Activated T-cell treated with anti-CD3 and anti-CD28 coated beads for 1 hour (primary cell): Measurements from ENCODE around the gene ADAMTS7.
"Not testable (repeated sequence)": the region's sequence is repeated elsewhere in the genome, so short reads cannot be mapped to it uniquely, and the experiment has no call there.

Experiments
- DNase-seq: peaks from one replicate; pipeline ENCODE4 v3.0.0-alpha.2; 2020; ENCODE audit warnings: low read depth

The ADAMTS7 gene

GRCh38 chr15:78782402-78782801 lies 28.9 kb downstream of the ADAMTS7 start:
- not testable (repeated sequence) for DNase-seq

- DNase-seq: not testable (repeated sequence)
Measured at GRCh38 chr15:78781381-78781780, 29.9 kb downstream of the ADAMTS7 start.

- not testable (repeated sequence) for DNase-seq
Measured at GRCh38 chr15:78779975-78780374, 31.3 kb downstream of the ADAMTS7 start.

DNA sequence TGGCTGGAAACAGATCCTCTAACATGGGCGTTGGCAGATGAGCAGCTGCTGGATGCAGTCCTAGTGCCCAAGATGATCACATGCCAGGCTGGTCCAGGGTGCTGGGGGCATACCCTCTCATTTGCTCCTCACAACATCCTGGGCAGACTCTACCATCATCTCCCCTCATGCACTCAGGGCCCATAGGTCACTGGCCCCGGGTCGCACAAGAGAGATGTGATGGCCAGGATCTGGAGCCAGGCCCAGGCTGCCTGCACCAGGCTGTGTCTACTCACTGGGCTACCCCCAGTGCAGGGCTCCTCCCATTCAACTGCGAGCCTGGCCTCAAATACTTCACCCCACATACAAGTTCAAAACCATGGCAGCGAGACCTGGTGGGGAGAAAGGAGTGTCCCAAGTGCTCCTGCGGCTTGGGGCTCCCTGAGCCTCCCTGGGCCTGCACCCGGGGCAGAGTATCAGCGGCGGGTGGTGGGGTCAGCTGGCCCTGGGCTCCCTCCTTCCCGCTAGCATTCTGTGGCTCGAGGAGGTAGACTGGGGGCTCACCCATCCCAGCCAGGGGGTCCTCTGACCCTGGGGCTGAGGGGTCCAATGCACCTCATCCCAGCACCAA lies 32.0 kb downstream of the ADAMTS7 start:
- not testable (repeated sequence) for DNase-seq

GRCh38 chr15:78778422-78778821 lies 32.8 kb downstream of the ADAMTS7 start:
- no peak for DNase-seq

DNA sequence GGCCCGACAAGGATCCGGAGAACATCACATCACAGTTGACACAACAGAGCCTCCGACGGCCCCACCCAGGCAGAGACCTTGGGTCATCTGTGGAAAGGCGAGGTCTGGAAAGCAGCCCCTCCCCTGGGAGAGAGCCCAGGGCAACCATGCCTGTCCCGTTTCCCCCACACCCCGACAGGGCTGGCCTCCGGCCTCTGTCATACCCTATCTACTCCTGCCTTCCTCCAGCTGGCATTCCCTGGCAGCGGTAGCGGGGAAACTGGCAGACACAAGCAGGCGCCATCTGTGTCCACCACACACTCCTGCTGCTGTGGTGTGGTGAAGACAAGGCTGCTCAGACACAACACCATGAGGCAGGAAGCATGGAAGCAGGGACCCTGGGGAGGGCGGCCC lies 33.3 kb downstream of the ADAMTS7 start:
- not testable (repeated sequence) for DNase-seq

- DNase-seq: not testable (repeated sequence)
Measured at GRCh38 chr15:78777290-78777952, 33.8 kb downstream of the ADAMTS7 start.

GRCh38 chr15:78776046-78776925 lies 35.0 kb downstream of the ADAMTS7 start:
- DNase-seq: not testable (repeated sequence)

- no peak for DNase-seq
Measured at GRCh38 chr15:78775472-78775871, 35.8 kb downstream of the ADAMTS7 start.

- DNase-seq: not testable (repeated sequence)
Measured at GRCh38 chr15:78774451-78774990, 36.7 kb downstream of the ADAMTS7 start.

DNA sequence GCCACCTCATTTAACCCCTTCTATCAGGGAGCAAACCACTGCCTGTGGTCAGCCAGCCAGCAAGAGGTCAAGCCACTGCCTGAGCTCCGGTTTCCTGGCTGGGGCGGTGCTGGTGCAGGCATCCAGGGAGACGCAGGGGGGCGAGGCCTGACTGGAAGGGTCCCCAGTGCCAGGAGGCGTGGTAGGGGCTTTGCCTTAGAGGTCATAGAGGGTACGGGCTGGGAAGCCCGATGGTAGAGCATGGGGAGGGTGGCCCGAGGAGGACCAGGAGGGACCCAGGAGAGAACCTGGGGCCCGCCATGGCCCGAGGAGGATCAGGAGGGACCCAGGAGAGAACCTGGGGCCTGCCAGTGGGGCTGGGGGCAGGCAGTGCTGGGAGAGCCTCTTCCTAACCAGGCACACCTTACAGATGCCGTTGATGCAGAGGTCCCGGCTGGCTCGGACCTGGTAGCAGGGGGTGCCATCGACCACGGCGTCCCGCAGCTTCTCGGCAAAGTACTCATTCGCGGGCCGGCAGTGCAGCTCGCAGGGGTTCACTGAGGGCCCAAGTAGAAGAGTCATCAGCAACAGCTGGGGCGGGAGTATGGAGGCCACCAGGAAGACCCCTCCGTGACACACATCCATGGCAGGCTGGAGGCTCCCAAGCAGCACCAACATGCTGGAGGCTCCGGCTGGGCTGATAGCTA lies 37.4 kb downstream of the ADAMTS7 start:
- DNase-seq: not testable (repeated sequence)

- DNase-seq: no peak
Measured at GRCh38 chr15:78772738-78773137, 38.5 kb downstream of the ADAMTS7 start.

DNA sequence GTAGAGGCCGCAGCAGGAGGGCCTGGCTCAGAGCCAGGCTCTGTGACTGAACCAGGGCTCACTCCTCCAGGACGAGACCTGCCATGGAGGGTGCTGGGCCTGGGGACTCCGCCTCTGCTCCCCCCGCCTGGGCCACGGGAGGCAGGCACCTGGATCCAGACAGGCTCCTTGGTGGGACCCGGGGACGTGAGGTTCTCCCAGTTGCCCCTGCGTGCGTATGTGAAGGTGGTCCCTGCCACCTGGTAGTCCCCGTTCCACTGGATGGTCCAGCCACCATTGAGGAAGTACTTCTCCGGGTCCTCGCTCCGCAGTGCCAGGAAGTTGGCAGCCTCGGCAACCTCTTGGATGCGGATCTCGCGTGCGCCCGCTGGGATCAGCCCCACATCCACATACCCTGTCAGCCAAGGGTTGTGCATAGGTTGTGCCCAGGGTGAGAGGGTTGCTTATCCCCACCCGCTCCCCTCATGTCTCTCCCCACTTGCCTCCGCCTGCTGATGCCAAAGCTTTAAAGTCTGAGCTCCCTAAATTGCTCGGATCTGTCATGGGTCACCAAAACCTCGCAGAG lies 39.7 kb downstream of the ADAMTS7 start:
- not testable (repeated sequence) for DNase-seq

DNA sequence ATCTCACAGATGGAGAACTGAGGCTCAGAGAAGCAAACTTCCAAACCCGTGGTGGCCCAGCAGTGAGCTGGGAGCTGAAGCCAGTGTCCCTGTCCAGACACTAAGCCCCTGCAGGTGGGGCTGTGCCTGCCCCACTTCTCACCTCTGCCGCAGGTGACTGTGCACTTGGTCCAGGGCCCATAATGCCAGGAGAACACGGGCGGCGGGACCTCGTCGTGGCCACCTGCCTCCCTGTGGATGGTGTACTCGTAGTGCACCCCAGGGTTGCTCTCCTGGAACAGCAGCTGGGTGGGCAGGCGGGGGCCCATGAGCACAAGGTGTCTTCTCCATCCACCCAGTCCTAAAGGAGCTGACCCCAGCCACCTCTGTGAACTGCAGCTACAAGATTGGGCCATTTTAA lies 40.2 kb downstream of the ADAMTS7 start:
- DNase-seq: not testable (repeated sequence)

GRCh38 chr15:78769473-78770225 lies 41.6 kb downstream of the ADAMTS7 start:
- DNase-seq: not testable (repeated sequence)

GRCh38 chr15:78768531-78769408 lies 42.5 kb downstream of the ADAMTS7 start:
- no peak for DNase-seq

GRCh38 chr15:78768096-78768495 lies 43.2 kb downstream of the ADAMTS7 start:
- no peak for DNase-seq

- DNase-seq: no peak
Measured at GRCh38 chr15:78767331-78767951, 43.8 kb downstream of the ADAMTS7 start.

DNA sequence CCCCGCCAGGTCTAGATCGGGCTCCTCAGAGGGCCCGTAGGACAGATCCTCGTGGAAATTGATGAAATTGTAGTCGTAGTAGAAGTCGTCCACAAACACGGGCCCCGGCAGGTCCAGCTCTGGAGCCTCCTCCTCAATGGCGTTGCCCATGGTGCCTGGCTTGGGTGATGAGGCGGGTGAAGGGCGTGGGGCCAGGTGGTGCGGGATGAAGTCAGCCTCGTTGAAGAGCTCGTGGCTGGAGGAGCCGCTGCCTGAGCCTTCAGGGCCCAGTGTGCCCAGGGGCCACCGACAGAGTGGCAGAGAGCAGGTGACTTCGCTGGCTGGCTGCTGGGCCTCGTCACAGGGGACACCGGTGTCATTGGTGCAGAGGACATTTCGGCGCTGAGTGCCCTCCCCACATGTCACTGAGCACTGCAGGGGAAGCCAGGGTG lies 44.6 kb downstream of the ADAMTS7 start:
- DNase-seq: not testable (repeated sequence)
